Measurements from ENCODE around the gene ARL6IP1. TPM values are rescaled to one million over a fixed set of nuclear protein-coding genes. Genes with fewer than 3 reads are reported as not detected.

Gene ARL6IP1
- 105 to 178 TPM (median 124 TPM) in 3 replicates for polyA plus RNA-seq
- polyA plus RNA-seq (2011; ENCODE audit: low read depth) = 38.5 TPM
- polyA plus RNA-seq (2011; cell fraction: cytosol; rRNA removed) = 54.7 and 92.6 TPM in 2 replicates
- 123 and 150 TPM in 2 replicates for polyA plus RNA-seq (2011; cell fraction: nucleus; rRNA removed)
- 104 and 107 TPM in 2 replicates for polyA plus RNA-seq (2012; ENCODE audit: low replicate concordance)
- polyA minus RNA-seq = 76.6 to 181 TPM (median 110 TPM) in 3 replicates
- polyA minus RNA-seq (2011; cell fraction: cytosol; rRNA and poly(A)+ RNA removed) = 127 TPM
- polyA minus RNA-seq (2011; cell fraction: nucleus; rRNA and poly(A)+ RNA removed) = 120 and 157 TPM in 2 replicates

DNA sequence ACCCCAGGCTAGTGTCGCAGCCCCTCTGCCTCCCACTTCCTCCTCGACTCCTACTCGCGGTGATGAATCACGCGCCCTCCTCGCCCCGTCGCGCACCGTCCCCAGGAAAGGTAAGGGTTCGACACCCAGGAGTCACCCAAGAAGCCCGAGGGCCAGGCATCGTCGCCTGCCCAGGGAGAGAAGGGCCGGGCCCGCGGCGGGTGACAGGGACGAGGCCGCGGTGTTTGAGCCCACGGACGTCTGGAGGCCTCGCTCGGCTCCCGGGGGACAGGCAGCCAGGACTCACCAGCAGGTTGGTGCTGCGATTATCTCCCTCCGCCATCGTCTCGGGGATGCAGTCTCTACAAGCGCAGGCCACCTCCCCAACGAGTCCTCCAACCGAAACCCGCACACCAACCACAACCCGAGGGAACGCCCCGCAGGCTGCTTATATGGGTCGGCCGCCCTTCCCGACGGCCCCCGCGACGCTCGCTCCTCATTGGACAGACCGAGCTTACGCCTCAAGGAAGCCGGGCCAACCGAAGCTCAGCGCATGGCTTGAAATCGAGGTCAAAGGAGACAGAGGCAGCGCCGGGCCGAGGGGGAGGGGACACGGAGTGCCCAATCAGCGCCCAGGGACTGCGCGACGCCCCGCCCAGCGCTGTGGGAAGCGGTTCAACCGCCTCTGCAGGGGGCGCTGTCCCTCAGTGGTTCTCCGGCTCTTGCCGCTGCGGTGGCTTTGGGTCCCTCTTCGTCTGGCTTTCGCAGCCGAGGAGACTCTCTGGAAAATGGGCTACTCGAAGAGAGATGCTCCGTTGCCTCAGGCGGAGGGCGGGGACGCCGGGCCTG lies at the start of gene ARL6IP1:
ARL6IP1 (minus strand) TSS at position 405 of the 828 bp plus-strand sequence; CDS start at position 322, 83 bp downstream.
- Histone ChIP-seq H3K27ac (ENCODE audit: control insufficient read depth, insufficient read depth, low read length) (peak within 1 kb of the TSS; percentile 93), H2AFZ (ENCODE audit: control insufficient read depth, low read length) (peak within 1 kb of the TSS; percentile 64), H3K36me3 (ENCODE audit: control insufficient read depth in 2 of 2, extremely low read depth in 1 of 2, insufficient read depth in 2 of 2, low read length in 2 of 2) (peaks cover 1 to 13% of the 10 kb centered on the region in 2 experiments), H4K20me1 (ENCODE audit: control insufficient read depth, extremely low read depth, insufficient read depth, low read length) (peaks cover 5% of the 10 kb centered on the region), H3K9ac (ENCODE audit: control insufficient read depth, extremely low read depth, insufficient read depth, low read length) (peak within 1 kb of the TSS; percentile 95), H3K4me1 (ENCODE audit: control insufficient read depth, extremely low read depth, insufficient read depth, low read length) (peaks cover 37% of the 10 kb centered on the region), H3K4me3 (ENCODE audit: control insufficient read depth in 2 of 3, extremely low read depth in 1 of 3, insufficient read depth in 2 of 3, low read depth in 1 of 3, low read length in 3 of 3) (peak within 1 kb of the TSS; percentile 94 to 100 (median 96)), H3K9me1 (ENCODE audit: control insufficient read depth, extremely low read depth, insufficient read depth, low read length) (no peaks in the 10 kb centered on the region), H3K9me3 (ENCODE audit: control insufficient read depth, low read depth, low read length) (no peaks in the 10 kb centered on the region), H3K4me2 (ENCODE audit: control insufficient read depth, extremely low read depth, insufficient read depth, low read depth, low read length) (peak within 1 kb of the TSS; percentile 94), H3K79me2 (ENCODE audit: control insufficient read depth, insufficient read depth, low read length) (peaks cover 45% of the 10 kb centered on the region), H3K27me3 (ENCODE audit: control insufficient read depth, extremely low read depth, insufficient read depth, low read length) (no peaks in the 10 kb centered on the region)
- dilution Hi-C loops (cut with MboI; ENCODE audit: extremely low pct_ligation_motif_present, low sequenced_read_pairs) = no loop called here
- FAIRE-seq = peak; percentile 17
- TF ChIP-seq, protein P1, sequence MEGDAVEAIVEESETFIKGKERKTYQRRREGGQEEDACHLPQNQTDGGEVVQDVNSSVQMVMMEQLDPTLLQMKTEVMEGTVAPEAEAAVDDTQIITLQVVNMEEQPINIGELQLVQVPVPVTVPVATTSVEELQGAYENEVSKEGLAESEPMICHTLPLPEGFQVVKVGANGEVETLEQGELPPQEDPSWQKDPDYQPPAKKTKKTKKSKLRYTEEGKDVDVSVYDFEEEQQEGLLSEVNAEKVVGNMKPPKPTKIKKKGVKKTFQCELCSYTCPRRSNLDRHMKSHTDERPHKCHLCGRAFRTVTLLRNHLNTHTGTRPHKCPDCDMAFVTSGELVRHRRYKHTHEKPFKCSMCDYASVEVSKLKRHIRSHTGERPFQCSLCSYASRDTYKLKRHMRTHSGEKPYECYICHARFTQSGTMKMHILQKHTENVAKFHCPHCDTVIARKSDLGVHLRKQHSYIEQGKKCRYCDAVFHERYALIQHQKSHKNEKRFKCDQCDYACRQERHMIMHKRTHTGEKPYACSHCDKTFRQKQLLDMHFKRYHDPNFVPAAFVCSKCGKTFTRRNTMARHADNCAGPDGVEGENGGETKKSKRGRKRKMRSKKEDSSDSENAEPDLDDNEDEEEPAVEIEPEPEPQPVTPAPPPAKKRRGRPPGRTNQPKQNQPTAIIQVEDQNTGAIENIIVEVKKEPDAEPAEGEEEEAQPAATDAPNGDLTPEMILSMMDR (optimal IDR thresholded peaks at IDR 0.05 in 1 of 3, IDR thresholded peaks at IDR 0.05 in 1 of 3, conservative IDR thresholded peaks at IDR 0.05 in 1 of 3; ENCODE audit: extremely low read depth in 1 of 3, insufficient read depth in 2 of 3, low read length in 3 of 3) = peak; percentile 85 to 99 (median 95)
- TF ChIP-seq EZH2 (IDR thresholded peaks at IDR 0.05; ENCODE audit: low read length) = no peak
- DNase-seq (ENCODE audit: low read depth, low spot score) = peak; percentile 97

DNA sequence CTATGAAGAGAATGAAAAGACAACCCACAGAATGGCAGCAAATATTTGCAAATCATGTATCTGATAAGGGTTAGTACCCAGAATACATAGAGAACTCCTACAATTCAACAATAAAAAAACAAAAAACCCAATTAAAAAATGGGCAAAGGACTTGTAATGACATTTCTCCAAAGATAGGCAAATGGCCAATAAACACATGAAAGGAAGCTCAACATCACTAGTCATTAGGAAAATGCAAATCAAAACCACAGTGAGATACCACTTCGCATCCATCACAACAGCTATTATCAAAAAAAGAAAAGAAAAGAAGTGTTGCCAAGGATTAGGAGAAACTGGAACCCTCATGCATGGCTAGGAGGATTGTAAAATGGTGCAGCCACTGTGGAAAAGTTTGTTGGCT lies 45.1 kb upstream of the ARL6IP1 start:
- Histone ChIP-seq H3K27me3 (ENCODE audit: control insufficient read depth, extremely low read depth, insufficient read depth, low read length) (no peaks in the 10 kb centered on the region), H2AFZ (ENCODE audit: control insufficient read depth, low read length) (no peak overlapping the region), H4K20me1 (ENCODE audit: control insufficient read depth, extremely low read depth, insufficient read depth, low read length) (no peaks in the 10 kb centered on the region), H3K9me1 (ENCODE audit: control insufficient read depth, extremely low read depth, insufficient read depth, low read length) (no peaks in the 10 kb centered on the region), H3K4me3 (ENCODE audit: control insufficient read depth in 2 of 3, extremely low read depth in 1 of 3, insufficient read depth in 2 of 3, low read depth in 1 of 3, low read length in 3 of 3) (no peak overlapping the region), H3K27ac (ENCODE audit: control insufficient read depth, insufficient read depth, low read length) (no peak overlapping the region), H3K9me3 (ENCODE audit: control insufficient read depth, low read depth, low read length) (no peaks in the 10 kb centered on the region), H3K36me3 (ENCODE audit: control insufficient read depth in 2 of 2, extremely low read depth in 1 of 2, insufficient read depth in 2 of 2, low read length in 2 of 2) (peaks cover 23 to 34% of the 10 kb centered on the region in 2 experiments), H3K4me1 (ENCODE audit: control insufficient read depth, extremely low read depth, insufficient read depth, low read length) (no peaks in the 10 kb centered on the region), H3K9ac (ENCODE audit: control insufficient read depth, extremely low read depth, insufficient read depth, low read length) (no peak overlapping the region), H3K79me2 (ENCODE audit: control insufficient read depth, insufficient read depth, low read length) (peaks cover 2% of the 10 kb centered on the region), H3K4me2 (ENCODE audit: control insufficient read depth, extremely low read depth, insufficient read depth, low read depth, low read length) (no peak overlapping the region)
- FAIRE-seq = no peak
- TF ChIP-seq, protein P1 (optimal IDR thresholded peaks at IDR 0.05 in 1 of 3, IDR thresholded peaks at IDR 0.05 in 1 of 3, conservative IDR thresholded peaks at IDR 0.05 in 1 of 3; ENCODE audit: extremely low read depth in 1 of 3, insufficient read depth in 2 of 3, low read length in 3 of 3) = no peak
- no peak for TF ChIP-seq EZH2 (IDR thresholded peaks at IDR 0.05; ENCODE audit: low read length)
- no peak for DNase-seq (ENCODE audit: low read depth, low spot score)
- dilution Hi-C loops (cut with MboI; ENCODE audit: extremely low pct_ligation_motif_present, low sequenced_read_pairs) = no loop called here

Measured in keratinocyte (primary cell).